ENCODE measurements around the gene HTR3A.

HTR3A gene

GRCh38 chr11:113954235-113954634, 20.7 kb upstream of the HTR3A start:
- Mint-ChIP-seq H3K9me3 (no peaks in the 10 kb centered on the region), H3K27ac (no peak overlapping the region), H3K36me3 (ENCODE audit: low read depth) (no peaks in the 10 kb centered on the region), H3K27me3 (peaks cover 13% of the 10 kb centered on the region), H3K4me1 (ENCODE audit: low read depth) (no peaks in the 10 kb centered on the region), H3K4me3 (no peak overlapping the region)
- DNase-seq, result no peak

DNA sequence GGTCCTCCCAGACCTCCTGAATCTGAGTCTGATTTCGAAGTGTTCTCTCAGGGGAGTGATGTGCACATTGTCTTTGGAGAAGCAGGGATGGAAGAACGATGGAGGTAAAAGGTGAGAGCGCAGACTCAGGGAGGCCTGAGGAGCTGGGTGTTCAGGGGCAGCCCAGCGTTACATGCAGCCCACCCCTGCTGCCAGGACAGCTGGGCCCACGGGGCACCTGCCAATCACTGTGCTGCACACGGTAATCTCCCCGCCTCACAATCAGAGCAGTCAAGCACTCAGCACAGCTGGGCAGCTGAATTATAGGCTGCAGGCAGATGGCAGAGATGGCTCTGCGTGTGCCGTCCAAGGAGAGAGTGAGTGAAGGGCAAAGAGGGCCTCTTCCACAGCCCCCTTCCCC, 17.9 kb upstream of the HTR3A start:
- DNase-seq, result no peak
- Mint-ChIP-seq H3K27me3 (peaks cover 10% of the 10 kb centered on the region), H3K4me1 (ENCODE audit: low read depth) (no peaks in the 10 kb centered on the region), H3K4me3 (no peak overlapping the region), H3K9me3 (no peaks in the 10 kb centered on the region), H3K27ac (no peak overlapping the region), H3K36me3 (ENCODE audit: low read depth) (no peaks in the 10 kb centered on the region)

GRCh38 chr11:113960702-113961330, 14.1 kb upstream of the HTR3A start:
- no peak overlapping the region for H3K27ac Mint-ChIP-seq
- H3K36me3 Mint-ChIP-seq (ENCODE audit: low read depth), result no peaks in the 10 kb centered on the region
- H3K4me1 Mint-ChIP-seq (ENCODE audit: low read depth), result no peaks in the 10 kb centered on the region
- no peaks in the 10 kb centered on the region for H3K9me3 Mint-ChIP-seq
- peaks cover 2% of the 10 kb centered on the region for H3K27me3 Mint-ChIP-seq
- H3K4me3 Mint-ChIP-seq, result no peak overlapping the region
- DNase-seq, result no peak

DNA sequence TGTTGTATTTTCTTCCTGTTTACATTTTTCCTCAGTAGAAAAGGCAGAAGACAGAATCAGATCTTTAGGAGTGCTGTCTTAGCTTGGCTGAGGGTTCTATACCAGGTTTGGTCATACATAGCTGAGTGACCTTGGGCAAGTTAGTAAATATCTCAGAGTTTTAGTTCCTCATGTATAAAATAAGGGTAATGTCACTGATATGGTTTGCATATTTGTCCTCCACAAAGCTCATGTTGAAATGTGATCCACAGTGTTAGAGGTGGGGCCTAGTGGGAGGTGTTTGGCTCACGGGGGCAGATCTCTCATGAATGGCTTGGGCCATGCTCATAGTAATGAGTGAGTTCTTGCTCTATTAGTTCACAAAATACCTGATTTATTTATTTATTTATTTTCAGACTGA, 7.5 kb upstream of the HTR3A start:
- Mint-ChIP-seq H3K36me3 (ENCODE audit: low read depth) (no peaks in the 10 kb centered on the region), H3K9me3 (no peaks in the 10 kb centered on the region), H3K4me3 (no peak overlapping the region), H3K4me1 (ENCODE audit: low read depth) (no peaks in the 10 kb centered on the region), H3K27me3 (no peaks in the 10 kb centered on the region), H3K27ac (no peak overlapping the region)
- DNase-seq, result no peak

DNA sequence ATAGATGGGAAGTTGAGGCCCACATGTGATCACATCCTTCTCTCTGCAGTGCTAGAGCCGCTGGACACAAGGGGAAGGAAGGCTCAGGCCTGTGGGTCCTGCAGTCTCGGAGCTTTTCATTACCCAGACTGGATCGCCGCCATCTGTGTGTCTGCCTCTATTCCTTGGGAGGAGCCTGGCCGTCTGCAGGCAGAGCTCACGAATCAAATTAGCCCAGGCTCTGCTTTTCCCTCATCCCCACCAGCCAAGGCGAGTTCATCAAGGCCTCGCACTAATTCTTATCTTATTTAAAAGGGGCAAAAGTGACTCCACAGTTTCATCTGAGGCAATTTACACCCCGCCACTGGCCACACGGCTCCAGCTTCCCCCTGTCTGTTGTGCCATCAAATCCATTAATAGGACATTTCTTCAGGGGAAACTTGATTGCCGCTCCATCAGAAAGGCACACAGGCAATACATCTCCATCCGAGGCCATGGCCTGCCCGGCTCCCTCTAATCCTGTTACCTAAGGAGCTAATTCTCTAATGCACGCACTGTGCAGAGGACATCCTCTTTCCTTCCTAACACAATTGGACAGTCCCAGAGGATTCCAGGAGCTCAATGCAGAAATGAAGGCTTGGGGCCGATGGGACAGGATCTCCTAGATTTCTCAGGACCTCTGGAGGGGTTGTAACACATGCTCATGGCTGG, 3.3 kb upstream of the HTR3A start:
- Mint-ChIP-seq H3K4me3 (no peak overlapping the region), H3K9me3 (no peaks in the 10 kb centered on the region), H3K36me3 (ENCODE audit: low read depth) (no peaks in the 10 kb centered on the region), H3K27me3 (no peaks in the 10 kb centered on the region), H3K4me1 (ENCODE audit: low read depth) (no peaks in the 10 kb centered on the region), H3K27ac (no peak overlapping the region)
- DNase-seq, result no peak

GRCh38 chr11:113977071-113977490, 2.2 kb downstream of the HTR3A start:
- no peaks in the 10 kb centered on the region for H3K36me3 Mint-ChIP-seq (ENCODE audit: low read depth)

GRCh38 chr11:113977701-113978100, 2.8 kb downstream of the HTR3A start:
- Mint-ChIP-seq H3K27me3 (peaks cover 6% of the 10 kb centered on the region), H3K9me3 (no peaks in the 10 kb centered on the region), H3K27ac (no peak overlapping the region), H3K4me1 (ENCODE audit: low read depth) (no peaks in the 10 kb centered on the region), H3K4me3 (no peak overlapping the region), H3K36me3 (ENCODE audit: low read depth) (no peaks in the 10 kb centered on the region)
- DNase-seq, result no peak

More at GRCh38 chr11:113977071-113977490, 2.2 kb downstream of the HTR3A start:
- no peak for DNase-seq
- no peak overlapping the region for H3K27ac Mint-ChIP-seq
- H3K9me3 Mint-ChIP-seq, result no peaks in the 10 kb centered on the region
- H3K4me1 Mint-ChIP-seq (ENCODE audit: low read depth), result no peaks in the 10 kb centered on the region
- H3K27me3 Mint-ChIP-seq, result peaks cover 6% of the 10 kb centered on the region
- H3K4me3 Mint-ChIP-seq, result no peak overlapping the region

GRCh38 chr11:113979431-113979830, 4.5 kb downstream of the HTR3A start:
- Mint-ChIP-seq H3K36me3 (ENCODE audit: low read depth) (no peaks in the 10 kb centered on the region), H3K4me3 (no peak overlapping the region), H3K9me3 (no peaks in the 10 kb centered on the region), H3K4me1 (ENCODE audit: low read depth) (no peaks in the 10 kb centered on the region), H3K27ac (no peak overlapping the region), H3K27me3 (peaks cover 9% of the 10 kb centered on the region)
- DNase-seq, result no peak

DNA sequence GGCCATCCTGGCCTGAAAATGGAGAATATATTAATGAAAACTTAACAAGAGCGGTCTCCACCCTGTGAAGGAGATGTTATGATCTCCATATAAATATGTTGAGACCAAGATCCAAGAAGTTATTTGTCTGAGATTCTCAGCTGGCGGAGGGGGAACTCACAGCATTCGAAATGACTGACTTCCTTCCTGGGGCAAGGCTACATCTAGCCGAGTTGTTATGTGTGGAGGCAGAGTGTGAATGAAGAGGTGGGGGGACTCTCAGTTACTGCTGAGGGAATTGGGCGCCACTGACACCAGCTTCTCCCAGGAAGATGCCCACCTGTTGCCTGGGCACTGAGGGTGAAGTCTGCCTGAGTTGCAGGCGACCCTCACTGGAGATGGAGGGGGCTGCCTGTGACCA, 5.9 kb downstream of the HTR3A start:
- Mint-ChIP-seq H3K4me3 (no peak overlapping the region), H3K4me1 (ENCODE audit: low read depth) (no peaks in the 10 kb centered on the region), H3K27me3 (peaks cover 9% of the 10 kb centered on the region), H3K27ac (no peak overlapping the region), H3K36me3 (ENCODE audit: low read depth) (no peaks in the 10 kb centered on the region), H3K9me3 (no peaks in the 10 kb centered on the region)
- DNase-seq, result no peak

DNA sequence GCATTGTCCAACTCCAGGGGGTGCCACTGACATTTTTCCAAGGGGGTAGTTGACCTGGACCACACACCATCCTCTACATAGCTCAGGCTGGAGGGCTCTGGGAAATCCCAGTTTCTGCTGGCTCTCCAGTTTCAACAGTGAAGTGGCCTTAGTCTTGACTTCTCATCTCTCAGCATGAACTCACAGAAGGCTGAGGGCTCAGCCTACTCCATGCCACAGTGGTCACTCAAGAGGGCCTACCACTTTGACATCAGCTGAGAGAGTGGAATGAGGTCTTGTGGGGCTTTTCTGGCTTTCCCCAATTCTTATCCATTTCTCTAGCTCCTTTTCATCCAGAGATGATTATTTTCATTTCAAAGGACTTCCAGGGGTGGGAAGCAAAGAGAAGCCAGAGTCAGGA, 7.4 kb downstream of the HTR3A start:
- DNase-seq, result no peak
- H3K27me3 Mint-ChIP-seq, result peaks cover 16% of the 10 kb centered on the region
- no peak overlapping the region for H3K4me3 Mint-ChIP-seq

DNA sequence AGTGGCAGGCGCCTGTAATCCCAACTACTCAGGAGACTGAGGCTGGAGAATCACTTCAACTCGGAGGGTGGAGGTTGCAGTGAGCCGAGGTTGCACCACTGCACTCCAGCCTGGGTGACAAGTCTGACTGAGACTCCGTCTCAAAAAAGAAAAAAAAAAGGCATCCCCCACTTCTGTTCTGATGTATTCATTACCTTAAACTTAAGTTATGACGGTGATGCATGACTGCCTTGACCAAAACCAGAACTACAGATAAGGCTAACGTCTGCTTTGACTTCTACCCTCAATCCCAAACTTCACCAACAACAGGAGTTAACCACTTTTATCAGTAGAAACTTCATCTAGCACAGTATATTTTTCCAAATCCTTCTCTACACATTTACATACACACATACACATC, 9.9 kb downstream of the HTR3A start:
- H3K4me1 Mint-ChIP-seq (ENCODE audit: low read depth), result no peaks in the 10 kb centered on the region
- no peaks in the 10 kb centered on the region for H3K36me3 Mint-ChIP-seq (ENCODE audit: low read depth)
- H3K4me3 Mint-ChIP-seq, result no peak overlapping the region
- H3K27ac Mint-ChIP-seq, result no peak overlapping the region
- DNase-seq, result no peak
- peaks cover 20% of the 10 kb centered on the region for H3K27me3 Mint-ChIP-seq
- H3K9me3 Mint-ChIP-seq, result no peaks in the 10 kb centered on the region

More for the DNA sequence above, 7.4 kb downstream of the HTR3A start:
- Mint-ChIP-seq H3K4me1 (ENCODE audit: low read depth) (no peaks in the 10 kb centered on the region), H3K36me3 (ENCODE audit: low read depth) (no peaks in the 10 kb centered on the region), H3K9me3 (no peaks in the 10 kb centered on the region), H3K27ac (no peak overlapping the region)

- Mint-ChIP-seq H3K27me3 (peaks cover 16% of the 10 kb centered on the region), H3K36me3 (ENCODE audit: low read depth) (no peaks in the 10 kb centered on the region), H3K4me3 (no peak overlapping the region), H3K4me1 (ENCODE audit: low read depth) (no peaks in the 10 kb centered on the region), H3K27ac (no peak overlapping the region), H3K9me3 (no peaks in the 10 kb centered on the region)
- DNase-seq, result no peak
Observed at GRCh38 chr11:113985906-113986305, 11.0 kb downstream of the HTR3A start.

- peaks cover 21% of the 10 kb centered on the region for H3K27me3 Mint-ChIP-seq
- no peaks in the 10 kb centered on the region for H3K36me3 Mint-ChIP-seq (ENCODE audit: low read depth)
- H3K27ac Mint-ChIP-seq, result no peak overlapping the region
- no peaks in the 10 kb centered on the region for H3K4me1 Mint-ChIP-seq (ENCODE audit: low read depth)
- no peaks in the 10 kb centered on the region for H3K9me3 Mint-ChIP-seq
- DNase-seq, result no peak
- no peak overlapping the region for H3K4me3 Mint-ChIP-seq
Observed at GRCh38 chr11:113986351-113987140, 11.6 kb downstream of the HTR3A start.

DNA sequence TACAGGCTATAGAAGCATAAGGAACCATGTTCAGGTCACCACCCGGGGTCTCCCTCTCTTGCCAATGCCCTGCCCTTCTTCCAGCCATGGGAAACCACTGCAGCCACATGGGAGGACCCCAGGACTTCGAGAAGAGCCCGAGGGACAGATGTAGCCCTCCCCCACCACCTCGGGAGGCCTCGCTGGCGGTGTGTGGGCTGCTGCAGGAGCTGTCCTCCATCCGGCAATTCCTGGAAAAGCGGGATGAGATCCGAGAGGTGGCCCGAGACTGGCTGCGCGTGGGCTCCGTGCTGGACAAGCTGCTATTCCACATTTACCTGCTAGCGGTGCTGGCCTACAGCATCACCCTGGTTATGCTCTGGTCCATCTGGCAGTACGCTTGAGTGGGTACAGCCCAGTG, 14.5 kb downstream of the HTR3A start:
- H3K4me3 Mint-ChIP-seq, result no peak overlapping the region
- peaks cover 35% of the 10 kb centered on the region for H3K27me3 Mint-ChIP-seq
- no peak for DNase-seq
- H3K4me1 Mint-ChIP-seq (ENCODE audit: low read depth), result no peaks in the 10 kb centered on the region
- no peaks in the 10 kb centered on the region for H3K9me3 Mint-ChIP-seq
- no peaks in the 10 kb centered on the region for H3K36me3 Mint-ChIP-seq (ENCODE audit: low read depth)
- H3K27ac Mint-ChIP-seq, result no peak overlapping the region

GRCh38 chr11:113989916-113990315, 15.0 kb downstream of the HTR3A start:
- H3K4me3 Mint-ChIP-seq, result no peak overlapping the region
- no peaks in the 10 kb centered on the region for H3K36me3 Mint-ChIP-seq (ENCODE audit: low read depth)
- no peak for DNase-seq
- no peaks in the 10 kb centered on the region for H3K9me3 Mint-ChIP-seq
- H3K27me3 Mint-ChIP-seq, result peaks cover 35% of the 10 kb centered on the region
- no peaks in the 10 kb centered on the region for H3K4me1 Mint-ChIP-seq (ENCODE audit: low read depth)
- no peak overlapping the region for H3K27ac Mint-ChIP-seq

Measured in activated T-cell treated with anti-CD3 and anti-CD28 coated beads, Interleukin-2, amount 50 U/mL, for 24 hours (primary cell).